Mesodermal cell (in vitro differentiated cells): ENCODE measurements around the gene BPIFB1.

Experiments
- H3K27ac ChIP-seq: 2 replicates; pipeline ENCODE4 v1.7.0; 2013; ENCODE audit warnings: mild to moderate bottlenecking, low read depth, low read length, moderate library complexity; ENCODE audit not compliant: severe bottlenecking
- H3K36me3 ChIP-seq: 2 replicates; pipeline ENCODE4 v1.7.1; 2013; ENCODE audit warnings: mild to moderate bottlenecking, low read length, moderate library complexity; ENCODE audit not compliant: control insufficient read depth, insufficient read depth
- H3K4me1 ChIP-seq: one replicate; pipeline ENCODE4 v1.7.1; 2013; ENCODE audit warnings: mild to moderate bottlenecking, low read length; ENCODE audit not compliant: insufficient read depth, control insufficient read depth, poor library complexity, severe bottlenecking
- H3K4me3 ChIP-seq: 2 replicates; pipeline ENCODE4 v1.7.0; 2013; ENCODE audit warnings: low read length, control low read depth, mild to moderate bottlenecking; ENCODE audit not compliant: insufficient read depth, poor library complexity, severe bottlenecking; ENCODE audit errors: extremely low read depth
- H3K9me3 ChIP-seq: 2 replicates; pipeline ENCODE4 v1.7.1; 2013; ENCODE audit warnings: mild to moderate bottlenecking, low read length, moderate library complexity; ENCODE audit not compliant: control insufficient read depth
- WGBS, 2 experiments: methylation state at CpG; one replicate each; pipeline ENCODE4 v1.1.5; 2013; ENCODE audit warnings: missing lambda C conversion rate in 2 of 2; ENCODE audit not compliant: insufficient coverage in 2 of 2; 5-methylcytosine and 5-hydroxymethylcytosine counted together

The BPIFB1 gene

DNA sequence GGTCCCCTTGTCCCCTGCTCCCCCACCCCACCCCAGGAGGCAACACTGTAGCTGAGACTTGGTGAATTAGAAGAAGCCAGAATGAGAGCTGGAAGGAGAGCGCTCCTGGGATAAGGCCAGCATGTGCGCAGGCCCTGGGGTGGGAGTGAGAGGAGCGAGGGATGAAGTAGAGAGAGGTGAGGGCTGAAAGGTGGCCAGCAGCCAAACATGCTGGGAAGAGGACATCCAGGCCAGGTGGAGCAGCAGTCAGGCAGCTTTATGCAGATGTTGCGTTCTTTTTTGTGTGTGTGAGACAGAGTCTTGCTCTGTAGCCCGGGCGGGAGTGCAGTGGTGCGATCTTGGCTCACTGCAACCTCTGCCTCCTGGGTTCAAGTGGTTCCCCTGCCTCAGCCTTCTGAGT is 2.2 kb upstream of the BPIFB1 start:
- Histone ChIP-seq H3K27ac (no peak overlapping the region), H3K4me3 (no peak overlapping the region), H3K36me3 (no peaks in the 10 kb centered on the region), H3K4me1 (no peaks in the 10 kb centered on the region), H3K9me3 (no peaks in the 10 kb centered on the region)
- WGBS, 2 experiments: 91 to 96% methylated on average over 7 of the region's 7 CpGs

DNA sequence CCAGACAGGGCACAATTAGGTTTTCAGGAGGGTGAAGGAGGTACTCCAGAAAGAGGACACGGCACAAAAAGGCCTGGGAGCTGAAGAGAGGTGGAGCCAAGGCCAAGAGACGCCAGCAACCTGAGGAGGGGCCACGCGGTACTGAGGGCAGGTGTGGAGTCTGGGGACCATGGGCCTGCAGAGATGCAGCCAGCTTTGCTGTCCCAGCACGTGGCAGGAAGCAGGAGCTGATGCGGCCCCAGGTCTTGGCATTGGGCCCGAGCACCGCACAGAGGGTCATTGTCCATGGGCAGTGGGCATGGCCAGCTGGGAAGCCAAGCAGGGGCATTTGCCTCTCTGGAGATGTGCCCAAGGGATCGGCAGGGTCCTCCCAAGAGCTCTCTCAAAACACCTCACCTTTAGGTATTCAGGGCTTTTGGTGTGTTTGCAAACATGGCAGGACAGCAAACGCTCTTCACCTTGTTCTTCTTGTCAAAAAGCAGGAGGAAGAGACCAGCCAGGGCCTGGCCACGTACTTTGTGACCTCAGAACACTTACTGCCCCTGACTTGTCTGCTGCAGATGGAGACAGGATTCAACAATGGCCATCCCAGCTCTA is 1.4 kb upstream of the BPIFB1 start:
- Histone ChIP-seq H3K9me3 (no peaks in the 10 kb centered on the region), H3K27ac (no peak overlapping the region), H3K4me3 (no peak overlapping the region), H3K36me3 (no peaks in the 10 kb centered on the region), H3K4me1 (no peaks in the 10 kb centered on the region)
- WGBS, 2 experiments: 85 to 90% methylated on average over 7 to 10 of the region's 11 CpGs

DNA sequence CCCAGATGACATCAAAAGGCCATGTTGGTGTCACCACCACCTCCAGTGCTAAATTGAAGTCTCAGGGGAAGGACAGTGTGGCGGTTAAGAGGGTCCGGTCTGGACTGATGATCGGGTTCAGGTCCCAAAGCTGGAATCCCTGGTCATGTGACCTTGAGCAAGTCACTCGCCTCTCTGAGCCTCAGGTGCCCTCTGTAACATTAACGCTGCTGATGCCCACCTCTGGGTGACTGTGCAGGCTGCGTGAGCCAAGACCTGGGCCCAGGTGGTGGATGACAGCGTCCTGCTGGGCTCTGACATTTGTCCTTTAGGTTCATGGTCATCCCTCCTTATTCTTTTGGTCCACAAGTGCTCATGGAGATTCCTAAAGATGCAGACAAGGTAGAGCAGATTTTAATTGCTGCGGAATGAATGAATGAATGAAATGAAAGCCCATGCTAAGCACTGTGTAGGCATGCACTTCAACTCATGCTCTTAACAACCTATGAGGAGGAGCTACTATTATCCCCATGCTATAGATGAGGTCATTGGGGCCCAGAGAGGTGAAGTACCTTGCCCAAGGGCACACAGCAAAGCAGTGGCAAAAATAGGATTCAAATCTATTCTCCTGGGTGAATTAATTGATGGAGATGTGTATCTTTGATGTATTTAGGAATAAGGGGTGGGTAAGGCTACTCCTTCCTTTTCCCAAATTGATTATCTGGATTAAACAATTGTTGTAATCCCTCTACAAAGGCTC is 649 bp upstream of the BPIFB1 start:
- no peak overlapping the region for H3K27ac ChIP-seq
- 86 to 93% methylated on average over 6 to 8 of the region's 8 CpGs for WGBS, 2 experiments
- H3K36me3 ChIP-seq: no peaks in the 10 kb centered on the region
- H3K4me1 ChIP-seq: no peaks in the 10 kb centered on the region
- no peaks in the 10 kb centered on the region for H3K9me3 ChIP-seq
- no peak overlapping the region for H3K4me3 ChIP-seq

DNA sequence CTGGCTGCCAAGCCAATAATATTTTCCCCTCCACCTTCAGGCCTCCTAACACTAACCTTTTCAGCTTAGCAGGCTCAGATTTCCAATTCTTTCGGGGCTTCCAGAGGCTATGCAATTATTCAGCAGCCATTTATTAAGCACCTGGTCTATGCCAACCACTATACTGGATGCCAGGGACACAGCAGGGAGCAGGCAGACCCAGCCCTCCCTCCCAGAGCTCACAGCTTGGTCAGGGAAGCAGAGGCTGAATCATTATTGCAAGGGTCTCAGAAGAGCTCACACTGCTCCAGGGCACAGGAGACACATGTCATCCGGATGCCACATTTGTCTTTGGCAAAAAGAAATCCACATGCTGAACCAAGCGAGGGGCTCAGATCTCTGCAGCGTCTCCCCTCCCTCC is 1.3 kb downstream of the BPIFB1 start:
- 86 to 96% methylated on average over 3 to 4 of the region's 4 CpGs for WGBS, 2 experiments
- Histone ChIP-seq H3K9me3 (no peaks in the 10 kb centered on the region), H3K27ac (no peak overlapping the region), H3K36me3 (no peaks in the 10 kb centered on the region), H3K4me3 (no peak overlapping the region), H3K4me1 (no peaks in the 10 kb centered on the region)

DNA sequence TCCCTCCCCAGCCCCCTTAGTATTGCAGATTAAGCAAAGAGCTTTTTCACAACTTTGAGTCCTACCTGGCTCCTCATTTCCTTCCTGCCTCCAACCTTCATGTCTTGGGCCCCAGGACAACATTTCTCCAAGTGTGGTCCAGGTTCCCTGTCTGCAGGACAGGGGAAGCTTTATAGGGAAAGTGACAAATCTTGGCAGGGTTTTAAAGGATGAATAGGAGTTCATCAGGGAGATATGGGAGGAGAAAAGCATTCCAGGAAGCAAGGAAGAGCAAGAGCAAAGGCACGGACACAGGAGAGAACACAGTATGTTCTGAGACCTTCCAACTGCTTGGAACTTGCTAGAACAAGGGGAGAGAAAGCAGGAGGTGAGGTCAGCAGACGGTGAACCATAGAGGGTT is 1.9 kb downstream of the BPIFB1 start:
- H3K4me1 ChIP-seq: no peaks in the 10 kb centered on the region
- H3K9me3 ChIP-seq: no peaks in the 10 kb centered on the region
- no peak overlapping the region for H3K27ac ChIP-seq
- WGBS, 2 experiments: 68 to 77% methylated on average over 2 of the region's 2 CpGs
- H3K36me3 ChIP-seq: no peaks in the 10 kb centered on the region
- H3K4me3 ChIP-seq: no peak overlapping the region

DNA sequence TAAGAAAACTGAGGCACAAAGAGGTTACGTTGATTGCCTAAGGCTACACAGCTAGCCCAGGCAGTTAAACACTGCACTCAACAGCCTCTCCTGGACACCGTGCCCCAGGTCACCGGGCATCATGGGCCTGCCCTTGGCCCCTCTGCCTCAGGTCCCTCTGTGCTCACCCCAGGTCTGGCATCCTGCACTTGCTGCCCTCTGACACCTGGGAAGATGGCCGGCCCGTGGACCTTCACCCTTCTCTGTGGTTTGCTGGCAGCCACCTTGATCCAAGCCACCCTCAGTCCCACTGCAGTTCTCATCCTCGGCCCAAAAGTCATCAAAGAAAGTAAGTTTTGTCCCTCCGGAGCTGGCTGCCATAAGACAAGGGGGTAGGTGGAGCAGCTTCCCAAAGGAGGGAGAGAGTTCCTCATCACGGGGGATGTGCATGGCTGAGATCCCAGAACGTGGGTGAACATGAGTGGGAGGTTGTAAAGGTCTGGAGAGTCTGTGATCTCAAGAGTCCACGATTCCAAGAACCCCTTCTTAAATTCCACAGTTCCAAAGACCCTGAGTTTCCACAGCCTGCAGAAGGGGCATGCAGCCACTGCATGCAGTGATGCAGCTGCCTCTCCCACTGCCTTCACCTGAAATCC is 3.0 kb downstream of the BPIFB1 start:
- Histone ChIP-seq H3K4me1 (no peaks in the 10 kb centered on the region), H3K4me3 (no peak overlapping the region), H3K27ac (no peak overlapping the region), H3K36me3 (no peaks in the 10 kb centered on the region), H3K9me3 (no peaks in the 10 kb centered on the region)
- WGBS, 2 experiments: 90 to 96% methylated on average over 6 to 8 of the region's 10 CpGs

DNA sequence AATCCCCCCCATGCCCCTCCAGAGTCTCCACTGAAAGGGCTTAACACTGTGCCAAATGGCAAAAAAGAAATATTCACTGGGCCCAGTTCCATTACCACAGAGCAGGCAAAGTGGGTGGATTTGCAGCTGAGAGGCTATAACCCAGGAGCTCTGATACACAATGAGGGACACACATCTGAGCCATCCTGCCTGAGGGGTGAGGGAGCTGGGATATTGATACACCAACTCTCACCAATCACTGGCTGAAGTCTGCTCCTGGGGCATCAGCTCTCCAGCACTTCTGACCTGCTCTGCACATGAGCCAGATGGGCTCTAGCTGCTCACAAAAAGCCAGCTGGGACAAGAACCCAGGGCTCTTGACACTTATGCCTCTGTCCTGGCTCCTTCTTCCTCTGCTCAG is 4.9 kb downstream of the BPIFB1 start:
- H3K36me3 ChIP-seq: no peaks in the 10 kb centered on the region
- no peaks in the 10 kb centered on the region for H3K4me1 ChIP-seq
- H3K4me3 ChIP-seq: no peak overlapping the region
- H3K9me3 ChIP-seq: no peaks in the 10 kb centered on the region
- no peak overlapping the region for H3K27ac ChIP-seq

DNA sequence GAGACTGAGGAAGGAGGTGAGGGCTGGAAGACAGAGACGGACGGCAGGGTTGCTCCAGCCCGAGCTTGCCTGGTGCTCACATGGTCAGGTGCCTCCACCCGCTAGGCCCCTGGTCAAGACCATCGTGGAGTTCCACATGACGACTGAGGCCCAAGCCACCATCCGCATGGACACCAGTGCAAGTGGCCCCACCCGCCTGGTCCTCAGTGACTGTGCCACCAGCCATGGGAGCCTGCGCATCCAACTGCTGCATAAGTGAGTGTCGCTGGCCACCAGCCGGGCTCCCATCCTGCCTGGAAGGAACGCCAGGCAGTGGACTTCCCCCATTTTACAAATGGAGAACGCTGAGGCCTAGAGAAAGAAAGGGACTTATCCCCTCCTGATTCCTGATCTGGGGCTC is 7.8 kb downstream of the BPIFB1 start:
- WGBS, 2 experiments: 89 to 93% methylated on average over 9 to 12 of the region's 13 CpGs
- Histone ChIP-seq H3K9me3 (no peaks in the 10 kb centered on the region), H3K27ac (no peak overlapping the region), H3K4me1 (no peaks in the 10 kb centered on the region), H3K4me3 (no peak overlapping the region), H3K36me3 (no peaks in the 10 kb centered on the region)

DNA sequence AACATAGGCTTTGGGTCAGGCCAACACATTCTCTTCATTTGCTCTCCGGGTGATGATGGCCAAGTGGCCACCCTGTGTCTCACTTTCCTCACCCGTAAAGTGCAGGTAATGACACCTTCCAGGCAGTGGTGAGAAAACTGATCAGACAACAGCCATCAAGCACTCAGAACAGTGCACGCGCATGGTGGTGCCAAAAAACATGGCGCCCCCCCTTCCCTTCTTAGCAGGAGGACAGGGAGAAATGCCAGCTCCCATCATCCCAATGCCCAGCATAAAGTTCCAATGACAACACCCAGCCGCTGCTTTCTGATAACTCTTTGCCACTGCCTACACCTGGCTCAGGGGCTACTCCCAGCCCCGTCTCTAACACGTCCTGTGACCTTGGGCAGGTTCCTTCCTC is 8.4 kb downstream of the BPIFB1 start:
- no peaks in the 10 kb centered on the region for H3K36me3 ChIP-seq
- no peaks in the 10 kb centered on the region for H3K9me3 ChIP-seq
- no peak overlapping the region for H3K27ac ChIP-seq
- no peak overlapping the region for H3K4me3 ChIP-seq
- WGBS, 2 experiments: 88 to 95% methylated on average over 6 to 8 of the region's 8 CpGs
- H3K4me1 ChIP-seq: no peaks in the 10 kb centered on the region

DNA sequence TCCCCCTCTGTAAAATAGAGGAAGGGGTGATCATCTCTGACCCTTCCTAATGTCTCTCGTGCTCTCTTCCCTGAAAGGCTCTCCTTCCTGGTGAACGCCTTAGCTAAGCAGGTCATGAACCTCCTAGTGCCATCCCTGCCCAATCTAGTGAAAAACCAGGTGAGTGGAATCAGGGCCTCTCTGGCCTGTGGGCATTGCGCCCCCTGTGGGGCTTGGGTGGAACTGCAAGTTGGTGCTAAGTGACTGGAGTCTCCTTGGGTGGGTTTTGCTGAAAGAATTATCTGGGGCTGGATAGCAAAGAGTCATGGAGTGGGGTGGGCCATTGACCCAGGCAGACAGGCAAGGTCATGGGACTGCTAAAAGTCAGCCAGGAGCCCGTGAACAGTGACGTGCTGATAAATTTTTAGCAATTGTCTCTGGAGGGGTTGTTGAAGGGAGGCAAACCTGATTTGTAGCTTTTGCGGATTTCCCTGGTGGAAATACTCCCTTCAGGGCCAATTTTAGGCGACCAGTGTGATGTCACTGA is 8.9 kb downstream of the BPIFB1 start:
- WGBS, 2 experiments: 54% methylated on average over 5 to 6 of the region's 7 CpGs
- H3K4me3 ChIP-seq: no peak overlapping the region

DNA sequence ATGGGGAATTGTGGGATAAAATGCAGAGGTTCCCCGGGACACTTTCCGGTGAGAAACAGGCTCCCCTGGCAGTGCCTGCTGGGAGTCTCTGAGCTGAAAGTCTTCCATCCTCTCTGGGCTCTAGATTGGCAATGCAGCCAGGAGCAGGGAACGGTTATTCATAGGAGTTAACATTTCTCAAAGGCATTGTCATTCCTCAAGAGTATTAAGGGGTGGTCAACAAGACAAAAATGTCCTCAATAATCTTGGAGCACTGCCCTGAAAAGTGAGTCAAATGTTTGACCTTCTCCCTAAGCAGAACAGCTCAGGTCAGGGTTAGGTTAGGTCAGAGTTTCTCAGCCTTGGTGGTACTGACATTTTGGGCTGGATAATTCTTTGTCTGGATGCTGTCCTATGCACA is 13.2 kb downstream of the BPIFB1 start:
- Histone ChIP-seq H3K4me3 (no peak overlapping the region), H3K36me3 (no peaks in the 10 kb centered on the region), H3K4me1 (no peaks in the 10 kb centered on the region), H3K9me3 (no peaks in the 10 kb centered on the region), H3K27ac (no peak overlapping the region)
- WGBS, 2 experiments: 71 to 94% methylated on average over 2 to 3 of the region's 3 CpGs

More for the DNA sequence above, 8.9 kb downstream of the BPIFB1 start:
- Histone ChIP-seq H3K27ac (no peak overlapping the region), H3K4me1 (no peaks in the 10 kb centered on the region), H3K9me3 (no peaks in the 10 kb centered on the region), H3K36me3 (no peaks in the 10 kb centered on the region)
